Mammary epithelial cell (primary cell): ENCODE measurements around the gene EGFL8.

Experiments used
- EZH2 ChIP-seq: IDR thresholded peaks from 2 replicates; pipeline ENCODE4 v1.6.1; 2012; ENCODE audit warnings: low read length, inconsistent platforms, borderline replicate concordance
- TF ChIP-seq, protein P1 (sequence below), 2 donors: IDR thresholded peaks in 1 of 2; conservative IDR thresholded peaks in 1 of 2; 2 replicates each; pipeline ENCODE4 v1.5.1; 2011 to 2012; ENCODE audit warnings: inconsistent platforms in 2 of 2, low read length in 2 of 2, mild to moderate bottlenecking in 2 of 2, control low read depth in 1 of 2, low read depth in 1 of 2; ENCODE audit not compliant: insufficient read depth in 1 of 2; ENCODE audit errors: extremely low read depth in 1 of 2

GRCh38 chr6:32127717-32128592 is 36.4 kb upstream of the EGFL8 start, which contains the start of gene ATF6B:
- TF ChIP-seq, protein P1, sequence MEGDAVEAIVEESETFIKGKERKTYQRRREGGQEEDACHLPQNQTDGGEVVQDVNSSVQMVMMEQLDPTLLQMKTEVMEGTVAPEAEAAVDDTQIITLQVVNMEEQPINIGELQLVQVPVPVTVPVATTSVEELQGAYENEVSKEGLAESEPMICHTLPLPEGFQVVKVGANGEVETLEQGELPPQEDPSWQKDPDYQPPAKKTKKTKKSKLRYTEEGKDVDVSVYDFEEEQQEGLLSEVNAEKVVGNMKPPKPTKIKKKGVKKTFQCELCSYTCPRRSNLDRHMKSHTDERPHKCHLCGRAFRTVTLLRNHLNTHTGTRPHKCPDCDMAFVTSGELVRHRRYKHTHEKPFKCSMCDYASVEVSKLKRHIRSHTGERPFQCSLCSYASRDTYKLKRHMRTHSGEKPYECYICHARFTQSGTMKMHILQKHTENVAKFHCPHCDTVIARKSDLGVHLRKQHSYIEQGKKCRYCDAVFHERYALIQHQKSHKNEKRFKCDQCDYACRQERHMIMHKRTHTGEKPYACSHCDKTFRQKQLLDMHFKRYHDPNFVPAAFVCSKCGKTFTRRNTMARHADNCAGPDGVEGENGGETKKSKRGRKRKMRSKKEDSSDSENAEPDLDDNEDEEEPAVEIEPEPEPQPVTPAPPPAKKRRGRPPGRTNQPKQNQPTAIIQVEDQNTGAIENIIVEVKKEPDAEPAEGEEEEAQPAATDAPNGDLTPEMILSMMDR (conservative IDR thresholded peaks at IDR 0.05 in 1 of 2, IDR thresholded peaks at IDR 0.05 in 1 of 2; ENCODE audit: extremely low read depth in 1 of 2, insufficient read depth in 1 of 2, low read depth in 1 of 2, low read length in 2 of 2) = no peak
- TF ChIP-seq EZH2 = no peak
